Stimulated activated CD8-positive, alpha-beta memory T cell treated with anti-CD3 and anti-CD28 coated beads, Interleukin-4, amount 100 ng/mL, for 48 hours (primary cell): Measurements from ENCODE around the gene NOP9.
A peak's percentile ranks its signal among the peaks of the same experiment; 100 is the strongest.

ENCODE experiments used
- DNase-seq: peaks from one replicate; pipeline ENCODE4 v3.0.0-alpha.2; 2020

Gene NOP9

GRCh38 chr14:24283796-24284460 is 15.7 kb upstream of the NOP9 start:
- DNase-seq: no peak

DNA sequence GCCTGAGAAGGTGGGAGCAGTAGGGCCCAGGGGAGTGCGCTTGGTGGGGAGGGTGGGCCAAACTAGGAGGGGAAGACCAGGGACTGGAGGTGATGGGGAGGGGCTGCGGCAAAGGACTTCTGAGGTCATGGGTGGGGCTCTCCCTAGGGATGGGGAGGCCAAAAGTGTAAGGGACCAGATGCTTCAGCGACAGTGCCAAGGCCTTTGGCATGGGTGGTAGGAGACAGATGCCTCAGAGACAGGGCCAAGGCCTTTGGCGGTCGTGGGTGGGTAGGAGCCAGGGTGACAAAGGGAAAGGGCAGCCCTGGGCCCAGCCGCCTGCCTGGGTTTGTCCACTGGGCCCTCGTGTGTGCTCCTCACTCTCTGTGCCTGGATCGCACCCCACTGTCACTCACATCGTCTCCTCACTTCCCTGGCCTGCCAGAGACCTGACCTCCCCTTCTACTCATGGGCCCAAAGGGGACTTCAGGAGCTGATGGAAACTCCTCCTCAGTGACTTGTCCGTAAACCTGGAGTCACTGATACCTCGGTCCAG is 15.1 kb upstream of the NOP9 start:
- no peak for DNase-seq

- DNase-seq: no peak
Observed at GRCh38 chr14:24285351-24285750, 14.3 kb upstream of the NOP9 start.

- DNase-seq: no peak
Observed at GRCh38 chr14:24286996-24287395, 12.7 kb upstream of the NOP9 start.

GRCh38 chr14:24289649-24290280 is 9.9 kb upstream of the NOP9 start:
- DNase-seq: peak; percentile 81

DNA sequence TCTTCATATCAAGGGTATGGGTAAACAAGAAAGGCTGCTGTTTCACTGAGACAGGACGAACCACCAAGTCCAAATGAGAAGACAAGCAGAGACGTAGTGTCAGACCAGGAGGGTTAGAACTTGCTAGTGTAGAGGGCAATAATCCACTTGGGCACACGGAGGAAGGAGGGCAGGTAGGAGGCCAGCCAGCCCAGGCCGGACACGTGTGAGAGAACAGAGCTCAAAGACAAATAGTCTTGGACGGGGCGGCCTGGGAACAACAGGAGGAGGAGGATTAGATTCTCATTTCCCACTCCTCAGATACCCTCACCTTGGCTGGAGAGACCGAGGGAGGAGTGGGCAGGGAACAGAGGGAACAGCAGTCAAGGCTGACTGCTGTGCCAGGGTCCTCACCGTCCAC is 8.9 kb upstream of the NOP9 start:
- DNase-seq: no peak

- no peak for DNase-seq
Observed at GRCh38 chr14:24291446-24292117, 8.1 kb upstream of the NOP9 start.

DNA sequence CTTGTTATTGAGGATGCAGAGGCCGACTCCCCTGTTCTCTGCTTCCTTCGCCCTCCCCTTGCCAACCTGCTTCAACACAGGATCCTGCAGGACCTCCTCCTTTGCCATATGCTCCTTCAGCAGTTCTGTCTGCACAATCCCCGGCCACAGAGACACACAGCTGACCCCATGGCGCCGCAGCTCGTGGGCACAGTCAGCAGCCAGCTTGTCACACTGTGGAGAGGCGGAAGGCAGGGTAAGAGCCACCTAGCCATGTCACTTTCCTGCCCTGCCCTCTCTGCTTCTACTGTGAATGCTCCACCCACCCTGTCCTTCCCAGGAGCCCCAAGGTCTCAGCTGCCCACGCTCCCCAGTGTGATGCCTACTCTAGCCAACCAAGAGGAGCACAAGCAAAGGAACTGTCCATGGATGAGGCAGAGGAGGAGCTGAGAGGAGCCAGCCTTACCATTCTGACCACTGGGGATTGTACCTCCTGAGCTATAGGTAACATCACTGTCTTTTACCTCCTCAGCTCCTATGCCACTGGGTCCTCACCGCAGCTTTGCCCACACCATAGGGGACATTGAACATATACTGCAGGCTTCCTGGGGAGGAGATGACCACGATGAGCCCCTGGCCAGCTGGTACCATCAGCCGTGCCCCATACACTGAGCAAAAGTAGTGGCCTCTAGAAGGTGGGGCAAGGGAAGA is 7.4 kb upstream of the NOP9 start:
- no peak for DNase-seq

GRCh38 chr14:24293525-24293924 is 6.1 kb upstream of the NOP9 start:
- DNase-seq: no peak

- DNase-seq: peak; percentile 78
Observed at GRCh38 chr14:24296341-24297157, 3.1 kb upstream of the NOP9 start.

GRCh38 chr14:24297190-24297964 is 2.3 kb upstream of the NOP9 start:
- no peak for DNase-seq

- no peak for DNase-seq
Observed at GRCh38 chr14:24298892-24299254, 777 bp upstream of the NOP9 start.

GRCh38 chr14:24300326-24300980 is 803 bp downstream of the NOP9 start:
- DNase-seq: no peak

DNA sequence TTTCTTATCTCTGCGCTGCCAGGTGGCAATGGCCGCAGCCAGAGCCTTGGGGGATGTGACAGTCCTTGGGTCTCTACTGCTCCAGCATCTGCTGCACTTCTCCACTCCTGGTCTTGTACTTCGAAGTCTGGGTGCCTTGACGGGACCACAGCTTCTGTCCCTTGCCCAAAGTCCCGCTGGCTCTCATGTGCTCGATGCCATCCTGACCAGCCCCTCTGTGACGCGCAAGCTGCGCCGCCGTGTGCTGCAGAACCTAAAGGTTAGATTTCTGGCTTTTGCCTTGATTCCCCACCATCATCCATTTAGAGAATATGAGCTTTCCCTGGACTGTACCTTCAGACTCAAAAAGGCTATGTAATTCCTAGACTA is 4.4 kb downstream of the NOP9 start:
- DNase-seq: no peak

DNA sequence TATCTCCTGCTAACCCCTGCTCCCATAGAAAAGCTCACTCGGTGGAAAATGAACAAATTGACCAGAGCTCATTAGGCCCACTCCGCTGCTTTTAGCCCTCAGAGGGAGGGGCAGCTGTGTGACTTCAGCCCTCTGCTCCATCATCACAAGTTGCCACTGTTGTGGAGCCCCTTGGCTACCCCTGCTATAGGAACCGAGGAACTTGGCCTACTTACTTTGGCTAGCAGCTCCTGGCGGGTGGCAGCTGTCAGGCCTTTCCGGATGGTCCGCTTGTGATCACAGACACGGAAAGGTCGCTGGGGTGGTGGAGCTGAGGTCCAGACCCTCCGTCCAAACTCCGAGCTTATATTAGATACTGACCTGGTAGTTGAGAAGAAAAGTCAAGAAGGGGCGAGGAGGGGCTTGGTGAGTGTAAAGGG is 7.5 kb downstream of the NOP9 start:
- DNase-seq: no peak

- peak; percentile 77 for DNase-seq
Observed at GRCh38 chr14:24307575-24308341, 8.1 kb downstream of the NOP9 start, which contains the start of gene CIDEB. Gene CIDEB, minus strand, starts transcription at chr14:24307977. Its CDS starts 119 bp downstream, at chr14:24307858.

GRCh38 chr14:24308342-24309124 is 8.9 kb downstream of the NOP9 start:
- no peak for DNase-seq

GRCh38 chr14:24309538-24310264 is 10.1 kb downstream of the NOP9 start, which contains the start of gene LTB4R2:
Gene LTB4R2, plus strand, starts transcription at chr14:24310140. Its CDS starts 525 bp downstream, at chr14:24310665.
- no peak for DNase-seq

DNA sequence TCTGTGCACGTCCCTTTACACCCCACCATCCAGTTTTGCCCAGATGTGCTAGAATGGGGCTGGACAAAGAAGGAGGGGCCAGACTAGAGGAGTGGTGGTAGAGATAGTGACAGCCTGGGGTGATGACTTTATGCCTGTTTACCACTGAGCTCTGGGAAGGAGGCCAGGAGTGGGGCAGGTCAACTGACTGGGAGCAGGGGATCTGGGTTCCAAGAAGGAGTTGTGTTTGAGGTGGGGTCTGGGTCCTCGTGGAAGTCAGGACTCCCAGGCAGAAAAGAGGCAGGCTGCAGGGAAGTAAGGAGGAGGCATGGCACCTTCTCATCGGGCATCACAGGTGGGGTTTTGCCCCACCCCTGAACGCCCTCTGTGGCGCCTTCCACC is 10.6 kb downstream of the NOP9 start:
- DNase-seq: no peak
